Adrenal gland (tissue), 5 donors: ENCODE results near the gene ERMP1.

Experiments
- CTCF ChIP-seq, 6 experiments: fragments of 450-650 bp in 4 of 6; fragments of 200-600 bp in 2 of 6; sonication (generic) in 1 of 6; IDR thresholded peaks; 1 replicate in 5 of 6; 2 replicates in 1 of 6; pipeline versions ENCODE4 v1.5.1 to v1.8.0; 2016 to 2021; ENCODE audit warnings: antibody characterized with exemption in 6 of 6, mild to moderate bottlenecking in 2 of 6, moderate library complexity in 1 of 6
- POLR2A ChIP-seq, 2 donors: fragments of 450-650 bp; IDR thresholded peaks; one replicate each; pipeline ENCODE4 v1.6.1; 2017; ENCODE audit warnings: antibody characterized with exemption in 2 of 2, mild to moderate bottlenecking in 2 of 2, moderate library complexity in 1 of 2
- donor health status: DM: no; HTN: no; CAD: no.

- TF ChIP-seq CTCF (IDR thresholded peaks at IDR 0.05) (no peak), POLR2A (IDR thresholded peaks at IDR 0.05) (no peak)
Observed at GRCh38 chr9:5832071-5832537, 813 bp downstream of the ERMP1 start.
